ENCODE measurements around the gene STK33. TPM values are rescaled to one million over a fixed set of nuclear protein-coding genes. Genes with fewer than 3 reads are reported as not detected.

The STK33 gene
- total RNA-seq, 1 experiment from 2014 or later = 3.9 TPM

- ATAC-seq (no peak), DNase-seq (ENCODE audit: low read depth, low spot score) (no peak)
- POLR2A ChIA-PET = no interaction called here
- Histone ChIP-seq H3K36me3 (ENCODE audit: control insufficient read depth, insufficient read depth, low read length) (no peaks in the 10 kb centered on the region), H3K27me3 (ENCODE audit: control insufficient read depth, insufficient read depth, low read length) (no peaks in the 10 kb centered on the region; the same call in 1 of the 2 replicates), H3K4me3 (ENCODE audit: low read depth in 2 of 2, low read length in 2 of 2) (no peak overlapping the region), H3K9me3 (ENCODE audit: control insufficient read depth, insufficient read depth, low read depth, low read length) (no peaks in the 10 kb centered on the region), H3K4me1 (ENCODE audit: control insufficient read depth, insufficient read depth, low read length) (no peaks in the 10 kb centered on the region), H3K27ac (ENCODE audit: low read length) (no peak overlapping the region)
- TF ChIP-seq POLR2AphosphoS5 (IDR thresholded peaks at IDR 0.05; ENCODE audit: low read depth, low read length) = no peak
- TF ChIP-seq REST (IDR thresholded peaks at IDR 0.05; ENCODE audit: insufficient read depth in 1 of 2, low read depth in 2 of 2, low read length in 1 of 2) = no peak
- TF ChIP-seq SIN3A (IDR thresholded peaks at IDR 0.05; ENCODE audit: borderline replicate concordance, insufficient read depth, low read depth, low read length) = no peak
- no peak for TF ChIP-seq TCF7L2 (IDR thresholded peaks at IDR 0.05; ENCODE audit: low read depth, low read length)
- no peak for TF ChIP-seq CTCF (IDR thresholded peaks at IDR 0.05)
- intact Hi-C loops (cut with micrococcal nuclease; ENCODE audit: unreplicated experiment) (no loop called here), in situ Hi-C loops (cut with HindIII; ENCODE audit: low pct_unique_long_range_greater_than_20kb, low sequenced_read_pairs) (no loop called here)
- CTCF ChIA-PET = no interaction called here
- BruUV-seq (replicated peaks) = no TSS peak
Measured at GRCh38 chr11:8368194-8368593, 225.8 kb downstream of the STK33 start.

GRCh38 chr11:8366316-8366715, 227.7 kb downstream of the STK33 start:
- in situ Hi-C loops (cut with HindIII; ENCODE audit: low pct_unique_long_range_greater_than_20kb, low sequenced_read_pairs) (no loop called here), intact Hi-C loops (cut with micrococcal nuclease; ENCODE audit: unreplicated experiment) (no loop called here)
- ChIA-PET POLR2A (no interaction called here), CTCF (no interaction called here)
- H3K27me3 ChIP-seq (ENCODE audit: control insufficient read depth, insufficient read depth, low read length) = no peaks in the 10 kb centered on the region; the same call in 1 of the 2 replicates
- no peak for DNase-seq (ENCODE audit: low read depth, low spot score)
- TF ChIP-seq TCF7L2 (IDR thresholded peaks at IDR 0.05; ENCODE audit: low read depth, low read length) (no peak), CTCF (IDR thresholded peaks at IDR 0.05) (no peak), SIN3A (IDR thresholded peaks at IDR 0.05; ENCODE audit: borderline replicate concordance, insufficient read depth, low read depth, low read length) (no peak), REST (IDR thresholded peaks at IDR 0.05; ENCODE audit: insufficient read depth in 1 of 2, low read depth in 2 of 2, low read length in 1 of 2) (no peak), POLR2AphosphoS5 (IDR thresholded peaks at IDR 0.05; ENCODE audit: low read depth, low read length) (no peak)
- H3K4me3 ChIP-seq (ENCODE audit: low read depth in 2 of 2, low read length in 2 of 2) = no peak overlapping the region
- H3K9me3 ChIP-seq (ENCODE audit: control insufficient read depth, insufficient read depth, low read depth, low read length) = no peaks in the 10 kb centered on the region
- H3K36me3 ChIP-seq (ENCODE audit: control insufficient read depth, insufficient read depth, low read length) = no peaks in the 10 kb centered on the region
- no peak for ATAC-seq
- no TSS peak for BruUV-seq (replicated peaks)
- no peak overlapping the region for H3K27ac ChIP-seq (ENCODE audit: low read length)
- no peaks in the 10 kb centered on the region for H3K4me1 ChIP-seq (ENCODE audit: control insufficient read depth, insufficient read depth, low read length)

All from Panc1 (cell line).